Tibial nerve (tissue), 4 donors: Measurements from ENCODE around the gene LRFN4.

Experiments used
- CTCF ChIP-seq, 5 experiments: fragments of 200-600 bp in 3 of 5; fragments of 450-650 bp in 2 of 5; sonication (generic) in 3 of 5; IDR thresholded peaks; one replicate each; pipeline ENCODE4 v1.5.1; 2016 to 2019; ENCODE audit warnings: antibody characterized with exemption in 5 of 5, mild to moderate bottlenecking in 3 of 5, moderate library complexity in 2 of 5
- EP300 ChIP-seq, 2 donors: sonication (generic); formaldehyde crosslinking; IDR thresholded peaks; one replicate each; pipeline ENCODE4 v1.6.1; 2017; ENCODE audit warnings: antibody characterized with exemption in 2 of 2, mild to moderate bottlenecking in 1 of 2
- POLR2A ChIP-seq, 2 donors: fragments of 450-650 bp; IDR thresholded peaks; one replicate each; pipeline ENCODE4 v1.6.1; 2017; ENCODE audit warnings: antibody characterized with exemption in 2 of 2, mild to moderate bottlenecking in 2 of 2, moderate library complexity in 2 of 2

GRCh38 chr11:66904055-66904454 lies 47.2 kb downstream of the LRFN4 start:
- TF ChIP-seq CTCF (IDR thresholded peaks at IDR 0.05) (no peak), POLR2A (IDR thresholded peaks at IDR 0.05) (no peak), EP300 (IDR thresholded peaks at IDR 0.05) (no peak)
